ENCODE measurements around the gene RPS10.
A peak's percentile ranks its signal among the peaks of the same experiment; 100 is the strongest.

RPS10 gene

DNA sequence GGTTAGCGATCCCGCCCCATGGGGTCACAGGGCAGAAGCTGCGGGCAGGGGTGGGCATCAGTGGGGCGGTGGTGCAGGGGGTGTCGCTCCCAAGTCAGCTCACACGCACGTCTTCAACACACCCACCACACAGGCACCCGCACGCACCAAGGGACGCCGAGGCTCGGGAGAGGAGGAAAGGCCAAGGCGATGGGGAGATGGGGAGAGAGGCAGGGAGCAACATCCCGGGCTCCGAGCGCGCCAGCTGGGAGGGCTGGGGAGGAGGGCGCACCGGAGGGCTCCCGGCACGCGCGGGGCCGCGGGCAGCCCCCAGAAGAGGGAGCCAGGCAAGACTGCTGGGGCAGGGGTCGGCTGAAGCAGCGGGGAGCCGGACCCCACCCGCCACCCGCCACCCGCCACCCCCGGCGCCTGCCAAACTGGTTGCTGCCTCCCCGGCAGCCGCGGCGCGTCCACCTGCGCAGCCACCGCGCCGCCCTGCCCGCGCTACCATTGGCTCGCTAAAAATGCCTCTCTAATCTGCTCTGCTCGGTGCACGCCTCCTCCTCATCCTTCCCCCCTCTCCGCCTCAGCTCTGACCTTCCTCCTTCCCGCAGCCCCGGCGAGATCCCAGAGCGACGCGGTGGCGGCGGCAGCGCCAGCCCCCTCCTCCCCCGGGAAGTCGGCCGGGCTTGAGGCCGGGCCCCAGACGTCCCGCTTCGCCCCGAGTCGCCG lies 39.8 kb upstream of the RPS10 start, which contains the start of gene PACSIN1:
Gene PACSIN1 (plus strand): TSS at position 546 of the 711 bp plus-strand sequence. CDS start 60,230 bp downstream, outside the sequence.
- Histone ChIP-seq H3K4ac (ENCODE audit: low read length) (no peak within 1 kb of the TSS), H3K18ac (ENCODE audit: low read length) (peak within 1 kb of the TSS; percentile 86), H3K14ac (ENCODE audit: low read length) (peak within 1 kb of the TSS; percentile 78), H2BK120ac (ENCODE audit: low read depth, low read length) (peak within 1 kb of the TSS; percentile 9), H2BK15ac (ENCODE audit: low read length) (peak within 1 kb of the TSS; percentile 60), H3K27me3 (ENCODE audit: control insufficient read depth in 3 of 3, insufficient read depth in 3 of 3, low read depth in 1 of 3, low read length in 3 of 3) (peaks cover 0 to 51% (median 14%) of the 10 kb centered on the region in 3 experiments), H3K4me3 (ENCODE audit: low read length in 2 of 2) (peak within 1 kb of the TSS; percentile 44 to 80), H4K91ac (ENCODE audit: low read depth, low read length, poor library complexity) (no peak within 1 kb of the TSS), H4K8ac (ENCODE audit: low read depth, low read length) (no peak within 1 kb of the TSS), H3K23ac (ENCODE audit: low read depth, low read length, poor library complexity) (peak within 1 kb of the TSS; percentile 75), H2BK5ac (ENCODE audit: low read length) (no peak within 1 kb of the TSS), H2AK5ac (ENCODE audit: low read depth, low read length) (peak within 1 kb of the TSS; percentile 34), H2BK12ac (ENCODE audit: low read length) (no peak within 1 kb of the TSS), H3K27ac (replicated peaks; ENCODE audit: low read length) (no peak within 1 kb of the TSS), H3K9me3 (replicated peaks in 1 of 2; ENCODE audit: control insufficient read depth in 2 of 2, insufficient read depth in 1 of 2, low read depth in 1 of 2, low read length in 2 of 2) (no peaks in the 10 kb centered on the region), H3K79me1 (ENCODE audit: low read depth, low read length) (no peaks in the 10 kb centered on the region), H3K36me3 (replicated peaks in 1 of 2; ENCODE audit: control insufficient read depth in 2 of 2, insufficient read depth in 2 of 2, low read length in 2 of 2) (no peaks in the 10 kb centered on the region), H3K4me2 (ENCODE audit: insufficient read depth, low read length, poor library complexity, severe bottlenecking) (peak within 1 kb of the TSS; percentile 94), H2AFZ (ENCODE audit: low read length) (peak within 1 kb of the TSS; percentile 90), H3K4me1 (ENCODE audit: control insufficient read depth in 2 of 2, insufficient read depth in 1 of 2, low read depth in 1 of 2, low read length in 2 of 2) (peaks cover 7 to 11% of the 10 kb centered on the region in 2 donors), H3K9ac (ENCODE audit: low read depth, low read length, poor library complexity) (peak within 1 kb of the TSS; percentile 85)
- no CpG with 5 or more reads among the region's 67 CpGs for WGBS, 2 donors (ENCODE audit: extremely low coverage in 2 of 2, insufficient read length in 2 of 2, insufficient replicate concordance in 1 of 2)
- peak; percentile 35 for DNase-seq (ENCODE audit: low spot score)

DNA sequence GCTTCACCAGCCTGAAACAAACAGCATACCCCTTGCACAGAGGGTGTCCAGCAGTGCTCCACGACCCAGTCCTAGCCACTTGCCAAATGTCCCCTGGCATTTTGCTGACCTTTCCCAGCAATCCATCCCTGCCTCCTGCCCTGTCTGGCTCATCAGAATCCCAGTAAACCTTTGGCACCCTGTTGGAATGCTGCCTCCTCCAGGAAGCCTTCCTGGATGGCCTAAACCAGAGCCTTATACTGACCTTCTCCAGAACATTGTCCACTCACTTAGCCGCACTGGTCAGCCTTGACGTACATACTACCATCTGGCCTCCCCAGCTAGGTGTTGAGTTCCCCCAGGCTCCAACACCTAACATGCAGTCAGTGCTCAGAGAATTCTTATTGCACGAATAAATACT lies 38.0 kb upstream of the RPS10 start:
- no peaks in the 10 kb centered on the region for H3K9me3 ChIP-seq (replicated peaks in 1 of 2; ENCODE audit: control insufficient read depth in 2 of 2, insufficient read depth in 1 of 2, low read depth in 1 of 2, low read length in 2 of 2)
- no CpG with 5 or more reads among the region's 4 CpGs for WGBS, 2 donors (ENCODE audit: extremely low coverage in 2 of 2, insufficient read length in 2 of 2, insufficient replicate concordance in 1 of 2)
- no peak overlapping the region for H3K18ac ChIP-seq (ENCODE audit: low read length)
- H3K4me1 ChIP-seq (ENCODE audit: control insufficient read depth in 2 of 2, insufficient read depth in 1 of 2, low read depth in 1 of 2, low read length in 2 of 2), result peaks cover 5 to 11% of the 10 kb centered on the region in 2 donors
- H3K79me1 ChIP-seq (ENCODE audit: low read depth, low read length), result no peaks in the 10 kb centered on the region
- no peak overlapping the region for H4K91ac ChIP-seq (ENCODE audit: low read depth, low read length, poor library complexity)
- no peak overlapping the region for H2BK12ac ChIP-seq (ENCODE audit: low read length)
- peaks cover 0 to 45% (median 14%) of the 10 kb centered on the region in 3 experiments for H3K27me3 ChIP-seq (ENCODE audit: control insufficient read depth in 3 of 3, insufficient read depth in 3 of 3, low read depth in 1 of 3, low read length in 3 of 3)
- DNase-seq (ENCODE audit: low spot score), result no peak
- H3K27ac ChIP-seq (replicated peaks; ENCODE audit: low read length), result no peak overlapping the region
- no peak overlapping the region for H2AFZ ChIP-seq (ENCODE audit: low read length)
- H3K14ac ChIP-seq (ENCODE audit: low read length), result no peak overlapping the region
- H3K23ac ChIP-seq (ENCODE audit: low read depth, low read length, poor library complexity), result no peak overlapping the region
- no peak overlapping the region for H3K4me2 ChIP-seq (ENCODE audit: insufficient read depth, low read length, poor library complexity, severe bottlenecking)
- H2BK5ac ChIP-seq (ENCODE audit: low read length), result no peak overlapping the region
- H3K9ac ChIP-seq (ENCODE audit: low read depth, low read length, poor library complexity), result no peak overlapping the region
- no peak overlapping the region for H2BK120ac ChIP-seq (ENCODE audit: low read depth, low read length)
- H3K4me3 ChIP-seq (ENCODE audit: low read length in 2 of 2), result no peak overlapping the region
- no peaks in the 10 kb centered on the region for H3K36me3 ChIP-seq (replicated peaks in 1 of 2; ENCODE audit: control insufficient read depth in 2 of 2, insufficient read depth in 2 of 2, low read length in 2 of 2)
- no peak overlapping the region for H3K4ac ChIP-seq (ENCODE audit: low read length)
- no peak overlapping the region for H2BK15ac ChIP-seq (ENCODE audit: low read length)
- no peak overlapping the region for H4K8ac ChIP-seq (ENCODE audit: low read depth, low read length)
- no peak overlapping the region for H2AK5ac ChIP-seq (ENCODE audit: low read depth, low read length)

- WGBS, 2 donors (ENCODE audit: extremely low coverage in 2 of 2, insufficient read length in 2 of 2, insufficient replicate concordance in 1 of 2), result no CpG with 5 or more reads among the region's 2 CpGs
- Histone ChIP-seq H3K9me3 (replicated peaks in 1 of 2; ENCODE audit: control insufficient read depth in 2 of 2, insufficient read depth in 1 of 2, low read depth in 1 of 2, low read length in 2 of 2) (no peaks in the 10 kb centered on the region), H3K4me2 (ENCODE audit: insufficient read depth, low read length, poor library complexity, severe bottlenecking) (no peak overlapping the region)
These were observed 37.4 kb upstream of the RPS10 start for GRCh38 chr6:34463299-34463698.

GRCh38 chr6:34462551-34462971 lies 36.7 kb upstream of the RPS10 start:
- no peak for DNase-seq (ENCODE audit: low spot score)
- Histone ChIP-seq H3K9ac (ENCODE audit: low read depth, low read length, poor library complexity) (no peak overlapping the region), H2AK5ac (ENCODE audit: low read depth, low read length) (no peak overlapping the region), H3K4me2 (ENCODE audit: insufficient read depth, low read length, poor library complexity, severe bottlenecking) (peak overlapping the region; percentile 28), H3K36me3 (replicated peaks in 1 of 2; ENCODE audit: control insufficient read depth in 2 of 2, insufficient read depth in 2 of 2, low read length in 2 of 2) (no peaks in the 10 kb centered on the region), H3K27me3 (ENCODE audit: control insufficient read depth in 3 of 3, insufficient read depth in 3 of 3, low read depth in 1 of 3, low read length in 3 of 3) (peaks cover 0 to 35% (median 14%) of the 10 kb centered on the region in 3 experiments), H4K8ac (ENCODE audit: low read depth, low read length) (no peak overlapping the region), H2BK12ac (ENCODE audit: low read length) (no peak overlapping the region), H3K79me1 (ENCODE audit: low read depth, low read length) (no peaks in the 10 kb centered on the region), H2BK5ac (ENCODE audit: low read length) (no peak overlapping the region), H2AFZ (ENCODE audit: low read length) (peak overlapping the region; percentile 68), H3K4ac (ENCODE audit: low read length) (no peak overlapping the region), H3K9me3 (replicated peaks in 1 of 2; ENCODE audit: control insufficient read depth in 2 of 2, insufficient read depth in 1 of 2, low read depth in 1 of 2, low read length in 2 of 2) (no peaks in the 10 kb centered on the region), H3K23ac (ENCODE audit: low read depth, low read length, poor library complexity) (no peak overlapping the region), H3K4me3 (ENCODE audit: low read length in 2 of 2) (no peak overlapping the region), H3K14ac (ENCODE audit: low read length) (peak overlapping the region; percentile 61), H2BK15ac (ENCODE audit: low read length) (no peak overlapping the region), H3K27ac (replicated peaks; ENCODE audit: low read length) (peak overlapping the region; percentile 9), H2BK120ac (ENCODE audit: low read depth, low read length) (no peak overlapping the region), H3K4me1 (ENCODE audit: control insufficient read depth in 2 of 2, insufficient read depth in 1 of 2, low read depth in 1 of 2, low read length in 2 of 2) (peaks cover 5 to 13% of the 10 kb centered on the region in 2 donors), H4K91ac (ENCODE audit: low read depth, low read length, poor library complexity) (no peak overlapping the region), H3K18ac (ENCODE audit: low read length) (no peak overlapping the region)
- WGBS, 2 donors (ENCODE audit: extremely low coverage in 2 of 2, insufficient read length in 2 of 2, insufficient replicate concordance in 1 of 2), result no CpG with 5 or more reads among the region's 6 CpGs

More at GRCh38 chr6:34463299-34463698, 37.4 kb upstream of the RPS10 start:
- Histone ChIP-seq H3K79me1 (ENCODE audit: low read depth, low read length) (no peaks in the 10 kb centered on the region), H3K14ac (ENCODE audit: low read length) (no peak overlapping the region), H3K23ac (ENCODE audit: low read depth, low read length, poor library complexity) (no peak overlapping the region), H4K91ac (ENCODE audit: low read depth, low read length, poor library complexity) (no peak overlapping the region), H3K9ac (ENCODE audit: low read depth, low read length, poor library complexity) (no peak overlapping the region), H4K8ac (ENCODE audit: low read depth, low read length) (no peak overlapping the region), H2BK12ac (ENCODE audit: low read length) (no peak overlapping the region), H3K4me1 (ENCODE audit: control insufficient read depth in 2 of 2, insufficient read depth in 1 of 2, low read depth in 1 of 2, low read length in 2 of 2) (peaks cover 5 to 11% of the 10 kb centered on the region in 2 donors), H3K18ac (ENCODE audit: low read length) (no peak overlapping the region), H3K27ac (replicated peaks; ENCODE audit: low read length) (no peak overlapping the region), H3K27me3 (ENCODE audit: control insufficient read depth in 3 of 3, insufficient read depth in 3 of 3, low read depth in 1 of 3, low read length in 3 of 3) (peaks cover 0 to 42% (median 14%) of the 10 kb centered on the region in 3 experiments), H2AK5ac (ENCODE audit: low read depth, low read length) (no peak overlapping the region), H2BK120ac (ENCODE audit: low read depth, low read length) (no peak overlapping the region), H3K36me3 (replicated peaks in 1 of 2; ENCODE audit: control insufficient read depth in 2 of 2, insufficient read depth in 2 of 2, low read length in 2 of 2) (no peaks in the 10 kb centered on the region), H3K4me3 (ENCODE audit: low read length in 2 of 2) (no peak overlapping the region), H2BK5ac (ENCODE audit: low read length) (no peak overlapping the region), H2AFZ (ENCODE audit: low read length) (no peak overlapping the region), H2BK15ac (ENCODE audit: low read length) (no peak overlapping the region), H3K4ac (ENCODE audit: low read length) (no peak overlapping the region)
- DNase-seq (ENCODE audit: low spot score), result no peak

Measured in neuronal stem cell (in vitro differentiated cells).